ENCODE measurements around the gene NKRF.

DNA sequence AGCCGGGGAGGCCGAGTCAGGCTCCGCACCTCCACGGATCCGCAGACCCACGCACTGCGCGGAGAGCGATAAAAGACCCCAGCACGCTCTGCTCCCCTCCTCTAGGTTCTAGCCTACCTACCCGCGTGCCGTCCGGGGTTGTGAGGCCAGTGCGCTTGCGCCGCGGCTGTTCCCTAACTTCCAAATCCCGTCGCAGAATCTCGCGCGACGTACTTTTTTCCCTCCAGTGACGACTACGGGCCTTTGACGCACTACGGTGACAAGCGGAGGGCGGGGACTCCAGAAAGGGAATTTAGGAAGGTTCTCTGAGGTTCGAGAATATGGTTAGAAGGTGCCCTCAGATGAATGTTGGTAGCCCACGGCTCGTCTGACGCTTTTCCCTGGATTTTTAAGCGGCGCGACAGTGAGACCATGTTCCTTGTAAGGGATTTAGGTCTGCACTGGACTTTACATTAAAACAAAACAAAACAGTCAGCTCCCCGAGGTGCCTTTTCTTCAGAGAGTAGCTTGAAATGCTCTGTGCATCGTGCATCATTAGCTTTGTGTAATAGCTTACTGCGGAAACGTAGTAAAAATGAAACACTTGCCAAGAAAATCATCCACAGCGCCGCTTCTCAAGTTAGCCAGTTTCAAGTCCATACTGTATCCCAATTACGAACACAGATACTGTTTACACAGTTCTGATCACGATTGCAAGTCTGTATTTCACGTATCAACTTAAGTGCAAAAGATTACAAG lies at the start of gene NKRF:
- TF ChIP-seq, protein P1, sequence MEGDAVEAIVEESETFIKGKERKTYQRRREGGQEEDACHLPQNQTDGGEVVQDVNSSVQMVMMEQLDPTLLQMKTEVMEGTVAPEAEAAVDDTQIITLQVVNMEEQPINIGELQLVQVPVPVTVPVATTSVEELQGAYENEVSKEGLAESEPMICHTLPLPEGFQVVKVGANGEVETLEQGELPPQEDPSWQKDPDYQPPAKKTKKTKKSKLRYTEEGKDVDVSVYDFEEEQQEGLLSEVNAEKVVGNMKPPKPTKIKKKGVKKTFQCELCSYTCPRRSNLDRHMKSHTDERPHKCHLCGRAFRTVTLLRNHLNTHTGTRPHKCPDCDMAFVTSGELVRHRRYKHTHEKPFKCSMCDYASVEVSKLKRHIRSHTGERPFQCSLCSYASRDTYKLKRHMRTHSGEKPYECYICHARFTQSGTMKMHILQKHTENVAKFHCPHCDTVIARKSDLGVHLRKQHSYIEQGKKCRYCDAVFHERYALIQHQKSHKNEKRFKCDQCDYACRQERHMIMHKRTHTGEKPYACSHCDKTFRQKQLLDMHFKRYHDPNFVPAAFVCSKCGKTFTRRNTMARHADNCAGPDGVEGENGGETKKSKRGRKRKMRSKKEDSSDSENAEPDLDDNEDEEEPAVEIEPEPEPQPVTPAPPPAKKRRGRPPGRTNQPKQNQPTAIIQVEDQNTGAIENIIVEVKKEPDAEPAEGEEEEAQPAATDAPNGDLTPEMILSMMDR (IDR thresholded peaks at IDR 0.05; ENCODE audit: insufficient read depth, low read length, poor library complexity, severe bottlenecking), result no peak
- no peak for TF ChIP-seq EZH2phosphoT487 (conservative IDR thresholded peaks at IDR 0.05; ENCODE audit: low read length)
